SK-N-MC (cell line): ENCODE results near the gene SIGLEC10.

Experiments
- DNase-seq: peaks from one replicate; pipeline ENCODE4 v3.0.0-alpha.2; 2011; ENCODE audit warnings: low read depth, low spot score
- H3K27ac ChIP-seq: fragments of 200-600 bp; sonication (generic); 2 replicates; pipeline ENCODE4 v1.5.1; 2016; ENCODE audit warnings: mixed run types
- H3K36me3 ChIP-seq: fragments of 200-600 bp; sonication (generic); 2 replicates; pipeline ENCODE4 v1.6.1; 2017; ENCODE audit warnings: antibody characterized with exemption, low read length, mixed read lengths; ENCODE audit not compliant: insufficient read depth
- H3K4me3 ChIP-seq: fragments of 200-600 bp; sonication (generic); 2 replicates; pipeline ENCODE4 v1.5.1; 2016
- H3K9ac ChIP-seq: fragments of 200-600 bp; sonication (generic); 2 replicates; pipeline ENCODE4 v1.8.0; 2017; ENCODE audit warnings: mixed run types, mixed read lengths; ENCODE audit not compliant: insufficient read length
- H3K9me3 ChIP-seq: fragments of 200-600 bp; sonication (generic); 2 replicates; pipeline ENCODE4 v1.6.1; 2017; ENCODE audit warnings: low read depth, mild to moderate bottlenecking, antibody characterized with exemption, low read length, moderate library complexity, mixed read lengths
- EZH2 ChIP-seq: fragments of 200-600 bp; sonication (generic); IDR thresholded peaks from one replicate; pipeline ENCODE4 v1.6.1; 2017; ENCODE audit warnings: antibody characterized with exemption
- FOXP2 ChIP-seq: optimal IDR thresholded peaks from 2 replicates; pipeline ENCODE3; 2011; ENCODE audit warnings: mild to moderate bottlenecking, moderate library complexity; ENCODE audit not compliant: insufficient read depth; ENCODE audit errors: extremely low read length, control extremely low read depth
- POLR2AphosphoS5 ChIP-seq: IDR thresholded peaks from 2 replicates; pipeline ENCODE4 v1.6.1; 2012; ENCODE audit warnings: mild to moderate bottlenecking, low read depth, low read length, borderline replicate concordance

SIGLEC10 gene

DNA sequence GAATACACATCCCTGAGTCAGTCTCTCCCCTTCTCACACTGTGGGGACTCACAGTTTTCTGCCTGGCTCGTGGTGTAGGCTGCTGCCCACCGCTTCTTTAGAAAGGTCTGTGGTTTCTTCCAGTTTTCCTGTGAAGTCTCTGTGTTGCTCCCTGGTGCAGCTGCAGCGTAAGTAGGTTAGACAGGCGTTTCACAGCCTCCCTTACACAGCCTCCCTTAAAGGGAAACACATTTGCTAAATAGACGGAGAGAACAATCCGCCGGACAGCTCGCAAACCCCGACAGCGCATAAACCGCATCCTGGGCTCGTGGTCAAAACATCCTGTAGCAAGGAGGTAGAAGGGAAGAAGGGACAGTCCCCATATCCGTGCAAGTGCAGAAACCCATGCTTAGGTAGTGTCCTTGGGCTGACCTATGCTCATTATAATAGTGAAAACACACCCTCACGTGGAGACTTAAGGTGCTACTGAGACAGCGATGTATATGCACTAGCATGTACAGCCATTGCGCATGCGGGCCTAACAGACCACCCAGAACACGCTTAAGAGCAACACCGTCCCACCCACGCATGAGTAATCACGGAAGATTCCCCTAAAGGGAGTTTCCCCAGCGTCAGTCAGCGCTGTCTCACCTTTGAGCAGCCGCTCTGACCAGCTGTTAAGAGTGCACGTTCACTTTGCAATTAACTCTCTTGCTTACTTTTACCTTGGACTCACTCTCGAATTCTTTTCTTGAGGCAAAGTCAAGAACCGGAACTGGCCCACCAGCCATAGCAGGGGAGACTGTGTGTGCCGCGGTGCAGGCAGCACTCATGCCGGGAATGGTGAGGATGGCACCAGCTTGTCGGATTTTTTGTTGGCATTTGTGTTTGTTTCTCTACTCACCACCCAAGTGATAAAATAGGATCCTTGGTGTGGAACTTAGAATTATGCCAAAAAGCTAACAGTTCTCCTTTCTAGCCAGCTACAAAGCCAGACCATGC, 24.3 kb upstream of the SIGLEC10 start:
- Histone ChIP-seq H3K9ac (no peak overlapping the region), H3K27ac (no peak overlapping the region), H3K9me3 (no peaks in the 10 kb centered on the region), H3K4me3 (no peak overlapping the region), H3K36me3 (no peaks in the 10 kb centered on the region)
- DNase-seq = no peak
- TF ChIP-seq FOXP2 (no peak), POLR2AphosphoS5 (no peak), EZH2 (no peak)

DNA sequence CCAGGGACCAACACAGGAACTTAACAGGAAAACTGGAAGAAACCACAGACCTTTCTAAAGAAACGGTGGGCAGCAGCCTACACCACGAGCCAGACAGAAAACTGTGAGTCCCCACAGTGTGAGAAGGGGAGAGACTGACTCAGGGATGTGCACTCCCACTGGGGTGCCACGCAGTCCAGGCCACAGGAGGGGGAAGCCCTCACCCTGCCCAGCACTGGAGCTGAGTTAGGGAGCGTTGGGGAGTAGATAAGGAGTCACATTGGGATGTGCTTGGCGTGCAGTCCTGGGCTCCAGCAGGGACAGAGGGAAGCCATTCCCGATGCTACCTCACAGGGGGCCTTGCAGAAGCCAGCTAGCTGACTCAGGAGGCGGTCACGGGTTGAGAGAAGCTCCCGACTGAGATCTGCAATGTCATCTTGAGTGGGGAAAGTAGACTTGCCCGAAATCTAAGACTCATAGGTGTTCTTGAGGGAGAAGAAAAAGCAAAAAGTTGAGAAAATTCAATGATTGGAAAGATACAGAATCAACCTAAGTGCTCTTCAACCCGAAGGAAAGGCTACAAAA, 23.5 kb upstream of the SIGLEC10 start:
- H3K4me3 ChIP-seq = no peak overlapping the region
- no peak overlapping the region for H3K27ac ChIP-seq
- H3K9ac ChIP-seq = no peak overlapping the region
- no peak for DNase-seq
- no peaks in the 10 kb centered on the region for H3K36me3 ChIP-seq
- TF ChIP-seq POLR2AphosphoS5 = no peak
- no peak for TF ChIP-seq FOXP2
- no peak for TF ChIP-seq EZH2
- H3K9me3 ChIP-seq = no peaks in the 10 kb centered on the region

DNA sequence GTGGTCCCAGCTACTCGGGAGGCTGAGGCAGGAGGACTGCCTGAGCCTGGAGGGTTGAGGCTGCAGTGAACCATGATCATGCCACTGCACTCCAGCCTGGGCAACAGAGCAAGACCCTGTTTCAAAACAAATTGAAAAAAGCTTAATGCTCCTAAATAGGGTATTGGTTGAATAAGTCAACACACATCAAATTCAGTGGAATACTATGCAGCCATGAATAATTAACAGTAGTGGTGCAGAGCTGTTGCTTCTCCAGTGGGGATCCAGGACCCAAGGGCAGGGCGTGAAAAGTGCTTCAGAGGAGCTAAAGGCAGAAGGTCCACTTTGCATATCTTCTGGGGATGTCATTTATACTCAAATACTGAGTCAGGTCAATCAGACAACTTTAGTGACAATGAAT, 22.6 kb upstream of the SIGLEC10 start:
- no peaks in the 10 kb centered on the region for H3K9me3 ChIP-seq
- H3K4me3 ChIP-seq = no peak overlapping the region
- TF ChIP-seq FOXP2 (no peak), POLR2AphosphoS5 (no peak), EZH2 (no peak)
- no peak overlapping the region for H3K9ac ChIP-seq
- no peaks in the 10 kb centered on the region for H3K36me3 ChIP-seq
- DNase-seq = no peak
- H3K27ac ChIP-seq = no peak overlapping the region

DNA sequence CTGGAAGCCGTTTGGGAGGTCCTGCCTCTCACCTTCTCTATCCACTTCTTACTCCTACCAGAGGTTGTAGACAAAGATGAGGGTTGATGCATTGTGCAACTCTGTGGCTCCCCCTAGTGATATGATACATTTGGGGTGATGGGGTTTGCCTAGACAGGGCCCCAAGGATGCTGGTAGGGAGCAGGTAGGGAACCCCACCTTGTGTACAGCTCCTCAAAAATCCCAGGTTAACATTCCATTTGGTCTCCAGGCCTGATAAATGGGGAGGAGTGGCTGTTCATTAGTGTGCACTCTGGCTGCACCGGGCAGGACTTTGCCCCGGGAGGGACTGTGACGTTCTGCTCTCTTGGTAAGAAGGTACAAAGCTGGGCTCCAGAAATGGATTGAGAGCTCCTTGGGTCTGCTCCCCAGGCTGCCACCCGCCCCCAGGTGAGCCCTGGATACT, 21.6 kb upstream of the SIGLEC10 start:
- H3K27ac ChIP-seq = no peak overlapping the region
- H3K9me3 ChIP-seq = no peaks in the 10 kb centered on the region
- no peak overlapping the region for H3K9ac ChIP-seq
- no peak for DNase-seq
- H3K36me3 ChIP-seq = no peaks in the 10 kb centered on the region
- H3K4me3 ChIP-seq = no peak overlapping the region
- TF ChIP-seq EZH2 (no peak), POLR2AphosphoS5 (no peak), FOXP2 (no peak)

DNA sequence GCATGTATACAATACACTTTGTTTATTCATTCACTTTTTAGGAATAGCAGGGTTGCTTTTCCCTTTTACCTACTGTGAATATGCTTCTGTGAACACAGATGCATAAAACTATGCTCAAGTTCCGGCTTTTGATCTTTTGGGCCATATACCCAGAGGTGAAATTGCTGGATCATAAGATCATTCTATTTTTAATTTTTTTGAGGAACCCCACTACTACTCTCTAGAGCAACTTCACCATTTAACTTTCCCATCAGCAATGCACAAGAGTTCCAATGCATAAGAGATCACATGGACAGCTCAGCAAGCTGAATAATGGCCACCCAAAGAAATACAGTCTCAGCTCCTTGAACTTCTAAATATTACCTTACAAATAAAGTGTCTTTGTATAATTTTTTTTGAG, 17.0 kb upstream of the SIGLEC10 start:
- no peak for TF ChIP-seq FOXP2
- TF ChIP-seq POLR2AphosphoS5 = no peak
- Histone ChIP-seq H3K4me3 (no peak overlapping the region), H3K36me3 (no peaks in the 10 kb centered on the region), H3K9me3 (no peaks in the 10 kb centered on the region), H3K27ac (no peak overlapping the region), H3K9ac (no peak overlapping the region)
- no peak for DNase-seq

DNA sequence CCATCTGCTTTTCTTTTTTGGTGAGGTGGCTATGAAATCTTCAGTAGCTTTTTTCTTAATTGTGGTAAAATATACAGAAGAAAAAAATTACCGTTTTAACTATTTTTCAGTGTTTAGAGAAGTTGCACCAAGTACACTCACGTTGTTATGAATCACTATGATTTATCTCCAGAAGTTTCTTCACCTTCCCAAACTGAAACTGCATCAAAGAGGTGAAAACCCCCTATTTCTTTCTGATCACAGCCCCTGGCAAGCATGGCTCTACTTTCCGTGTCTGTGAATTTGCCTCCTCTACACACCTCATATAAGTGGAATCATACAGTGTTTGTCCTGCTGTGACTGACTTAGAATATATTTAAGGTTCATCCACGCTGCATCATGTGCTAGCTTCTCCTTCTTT, 15.6 kb upstream of the SIGLEC10 start:
- no peak overlapping the region for H3K27ac ChIP-seq
- no peaks in the 10 kb centered on the region for H3K9me3 ChIP-seq
- no peak for DNase-seq
- H3K4me3 ChIP-seq = no peak overlapping the region
- no peak overlapping the region for H3K9ac ChIP-seq
- no peaks in the 10 kb centered on the region for H3K36me3 ChIP-seq
- TF ChIP-seq POLR2AphosphoS5 (no peak), FOXP2 (no peak), EZH2 (no peak)

DNA sequence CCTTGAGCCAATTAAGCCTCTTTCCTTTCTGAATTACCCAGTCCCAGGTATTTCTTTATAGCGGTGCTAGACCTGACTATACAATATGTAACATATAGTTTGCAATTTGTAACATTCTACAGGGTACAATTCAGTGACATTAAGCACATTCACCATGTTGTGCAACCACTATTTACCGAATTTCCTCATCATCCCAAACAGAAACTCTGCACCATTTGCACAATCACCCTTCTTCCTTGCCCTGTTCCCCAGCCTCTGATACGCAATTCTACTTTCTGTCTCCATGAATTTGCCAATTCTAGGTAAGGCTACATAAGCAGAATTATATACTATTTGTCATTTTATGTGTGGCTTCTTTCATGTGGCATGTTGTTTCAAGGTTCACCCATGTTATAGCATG, 13.7 kb upstream of the SIGLEC10 start:
- H3K27ac ChIP-seq = no peak overlapping the region
- no peak for TF ChIP-seq POLR2AphosphoS5
- no peak for TF ChIP-seq EZH2
- TF ChIP-seq FOXP2 = no peak
- no peak overlapping the region for H3K4me3 ChIP-seq
- H3K9ac ChIP-seq = no peak overlapping the region
- H3K36me3 ChIP-seq = no peaks in the 10 kb centered on the region
- no peak for DNase-seq
- no peaks in the 10 kb centered on the region for H3K9me3 ChIP-seq

DNA sequence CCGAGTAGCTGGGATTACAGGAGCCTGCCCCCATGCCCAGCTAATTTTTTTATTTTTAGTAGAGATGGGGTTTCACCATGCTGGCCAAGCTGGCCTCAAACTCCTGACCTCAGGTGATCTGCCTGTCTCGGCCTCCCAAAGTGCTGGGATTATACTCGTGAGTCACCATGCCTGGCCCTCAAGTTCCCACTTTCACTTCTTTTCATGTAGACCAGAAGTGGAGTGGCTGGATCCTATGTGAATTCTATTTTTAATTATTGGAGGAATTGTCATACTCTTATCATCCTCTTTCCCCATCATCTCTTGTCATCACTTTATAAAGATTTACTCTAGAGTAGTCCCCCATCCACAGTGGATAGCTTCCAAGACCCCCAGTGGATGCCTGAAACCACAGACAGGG, 12.8 kb upstream of the SIGLEC10 start:
- DNase-seq = no peak
- H3K9me3 ChIP-seq = no peaks in the 10 kb centered on the region
- H3K9ac ChIP-seq = no peak overlapping the region
- TF ChIP-seq FOXP2 (no peak), EZH2 (no peak), POLR2AphosphoS5 (no peak)
- no peak overlapping the region for H3K4me3 ChIP-seq
- no peaks in the 10 kb centered on the region for H3K36me3 ChIP-seq
- no peak overlapping the region for H3K27ac ChIP-seq
